Transverse colon (tissue), 4 donors: ENCODE results near the gene RAB11FIP5. TPM values are rescaled to one million over a fixed set of nuclear protein-coding genes. Genes with fewer than 3 reads are reported as not detected.

Experiments
- DNase-seq: peaks from one replicate; pipeline ENCODE4 v3.0.0-alpha.2; 2019
- H3K27ac ChIP-seq, 4 donors: fragments of 200-600 bp; sonication (generic); 2 replicates each; pipeline ENCODE4 v1.5.1; 2016 to 2018; ENCODE audit warnings: inconsistent platforms in 4 of 4
- H3K27me3 ChIP-seq: fragments of 200-600 bp; sonication (generic); 2 replicates; pipeline ENCODE4 v1.5.1; 2017; ENCODE audit warnings: inconsistent platforms
- H3K36me3 ChIP-seq, 4 donors: fragments of 200-600 bp; sonication (generic); 2 replicates each; pipeline ENCODE4 v1.5.1; 2017 to 2019; ENCODE audit warnings: inconsistent platforms in 4 of 4
- H3K4me1 ChIP-seq, 4 donors: fragments of 200-600 bp; sonication (generic); 2 replicates each; pipeline ENCODE4 v1.5.1; 2017 to 2020; ENCODE audit warnings: inconsistent platforms in 4 of 4
- H3K4me3 ChIP-seq, 4 donors: fragments of 200-600 bp; sonication (generic); 1 replicate in 1 of 4; 2 replicates in 3 of 4; pipeline versions ENCODE4 v1.5.1 to v1.6.1; 2017 to 2019; ENCODE audit warnings: inconsistent platforms in 4 of 4
- H3K9me3 ChIP-seq, 2 donors: fragments of 200-600 bp; sonication (generic); 2 replicates each; pipeline ENCODE4 v1.5.1; 2017 to 2019; ENCODE audit warnings: inconsistent platforms in 2 of 2
- EP300 ChIP-seq: sonication (generic); formaldehyde crosslinking; IDR thresholded peaks from one replicate; pipeline ENCODE4 v1.6.1; 2017; ENCODE audit warnings: antibody characterized with exemption, low read depth
- POLR2A ChIP-seq: fragments of 450-650 bp; IDR thresholded peaks from one replicate; pipeline ENCODE4 v1.6.1; 2016; ENCODE audit warnings: antibody characterized with exemption, mild to moderate bottlenecking, moderate library complexity
- POLR2AphosphoS5 ChIP-seq, 3 donors: sonication (generic); formaldehyde crosslinking; IDR thresholded peaks; one replicate each; pipeline ENCODE4 v1.6.1; 2016; ENCODE audit warnings: antibody characterized with exemption in 3 of 3
- WGBS, 2 donors: methylation state at CpG; one replicate each; pipeline ENCODE4 v1.1.5; 2018; ENCODE audit warnings: low coverage in 1 of 2; 5-methylcytosine and 5-hydroxymethylcytosine counted together
- in situ Hi-C, 4 donors: fragments of 200-750 bp; cut with MboI; loops; one replicate each; pipeline versions ENCODE4 v1.15.0 to v1.15.1; 2017; ENCODE audit warnings: low sequenced_read_pairs in 3 of 4, low pct_ligation_motif_present in 1 of 4, low pct_unique_long_range_greater_than_20kb in 1 of 4
- intact Hi-C: fragments of 100-400 bp; cut with DNase I; formaldehyde crosslinking; loops from one replicate; pipeline ENCODE4 v1.15.1; 2023; ENCODE audit warnings: low total_unique reads
- total RNA-seq, 4 donors: library from RNA; depleted of rRNA; stranded (reverse); fragments of >200 nt; gene quantifications; one replicate each; pipeline ENCODE4 v1.1.0, GENCODE V29; 2016
- TF ChIP-seq, protein P1 (sequence below), 5 experiments: fragments of 200-600 bp in 3 of 5; fragments of 450-650 bp in 2 of 5; sonication (generic) in 3 of 5; IDR thresholded peaks; 1 replicate in 2 of 5; 2 replicates in 3 of 5; pipeline ENCODE4 v1.5.1; 2016 to 2017; ENCODE audit warnings: antibody characterized with exemption in 5 of 5, inconsistent platforms in 3 of 5, mild to moderate bottlenecking in 2 of 5, moderate library complexity in 1 of 5

RAB11FIP5 gene
- total RNA-seq, 4 donors from 2014 or later, result 22.7 to 31.0 (median 26.9) TPM

DNA sequence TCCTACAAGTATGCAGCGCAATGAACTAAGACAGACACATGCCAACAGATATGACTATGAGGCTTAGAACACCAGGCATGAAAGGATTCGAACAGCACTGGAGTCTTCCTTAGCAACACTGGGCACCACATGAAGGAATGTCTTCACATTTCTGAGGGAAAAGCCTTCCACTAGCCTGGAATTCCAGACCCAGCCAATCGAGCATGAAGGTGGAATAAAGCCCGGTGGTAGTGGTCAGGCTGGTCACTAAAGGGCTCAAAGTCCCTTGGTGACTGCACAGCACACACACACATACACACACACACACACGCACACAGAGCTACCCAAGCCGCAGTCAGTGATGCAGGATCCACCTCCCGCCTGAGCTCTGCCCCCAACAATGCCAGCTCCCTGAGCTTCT is 21.6 kb downstream of the RAB11FIP5 start:
- intact Hi-C loops, result no loop called here
- TF ChIP-seq POLR2AphosphoS5 (IDR thresholded peaks at IDR 0.05) (no peak), EP300 (no peak), POLR2A (no peak)
- TF ChIP-seq, protein P1, sequence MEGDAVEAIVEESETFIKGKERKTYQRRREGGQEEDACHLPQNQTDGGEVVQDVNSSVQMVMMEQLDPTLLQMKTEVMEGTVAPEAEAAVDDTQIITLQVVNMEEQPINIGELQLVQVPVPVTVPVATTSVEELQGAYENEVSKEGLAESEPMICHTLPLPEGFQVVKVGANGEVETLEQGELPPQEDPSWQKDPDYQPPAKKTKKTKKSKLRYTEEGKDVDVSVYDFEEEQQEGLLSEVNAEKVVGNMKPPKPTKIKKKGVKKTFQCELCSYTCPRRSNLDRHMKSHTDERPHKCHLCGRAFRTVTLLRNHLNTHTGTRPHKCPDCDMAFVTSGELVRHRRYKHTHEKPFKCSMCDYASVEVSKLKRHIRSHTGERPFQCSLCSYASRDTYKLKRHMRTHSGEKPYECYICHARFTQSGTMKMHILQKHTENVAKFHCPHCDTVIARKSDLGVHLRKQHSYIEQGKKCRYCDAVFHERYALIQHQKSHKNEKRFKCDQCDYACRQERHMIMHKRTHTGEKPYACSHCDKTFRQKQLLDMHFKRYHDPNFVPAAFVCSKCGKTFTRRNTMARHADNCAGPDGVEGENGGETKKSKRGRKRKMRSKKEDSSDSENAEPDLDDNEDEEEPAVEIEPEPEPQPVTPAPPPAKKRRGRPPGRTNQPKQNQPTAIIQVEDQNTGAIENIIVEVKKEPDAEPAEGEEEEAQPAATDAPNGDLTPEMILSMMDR (IDR thresholded peaks at IDR 0.05), result no peak
- Histone ChIP-seq H3K9me3 (no peaks in the 10 kb centered on the region), H3K27ac (no peak overlapping the region), H3K36me3 (peaks cover 0 to 4% (median 0%) of the 10 kb centered on the region in 4 donors), H3K27me3 (no peaks in the 10 kb centered on the region), H3K4me1 (peaks cover 0 to 4% (median 0%) of the 10 kb centered on the region in 4 donors), H3K4me3 (no peak overlapping the region)
- 72 to 81% methylated on average over 4 to 7 of the region's 7 CpGs for WGBS, 2 donors
- in situ Hi-C loops, result loop anchor here in 1 of 4 donors (5.0 kb wide), 1 partner anchor 71 kb away; no protein-coding TSS in a partner anchor
- no peak for DNase-seq

DNA sequence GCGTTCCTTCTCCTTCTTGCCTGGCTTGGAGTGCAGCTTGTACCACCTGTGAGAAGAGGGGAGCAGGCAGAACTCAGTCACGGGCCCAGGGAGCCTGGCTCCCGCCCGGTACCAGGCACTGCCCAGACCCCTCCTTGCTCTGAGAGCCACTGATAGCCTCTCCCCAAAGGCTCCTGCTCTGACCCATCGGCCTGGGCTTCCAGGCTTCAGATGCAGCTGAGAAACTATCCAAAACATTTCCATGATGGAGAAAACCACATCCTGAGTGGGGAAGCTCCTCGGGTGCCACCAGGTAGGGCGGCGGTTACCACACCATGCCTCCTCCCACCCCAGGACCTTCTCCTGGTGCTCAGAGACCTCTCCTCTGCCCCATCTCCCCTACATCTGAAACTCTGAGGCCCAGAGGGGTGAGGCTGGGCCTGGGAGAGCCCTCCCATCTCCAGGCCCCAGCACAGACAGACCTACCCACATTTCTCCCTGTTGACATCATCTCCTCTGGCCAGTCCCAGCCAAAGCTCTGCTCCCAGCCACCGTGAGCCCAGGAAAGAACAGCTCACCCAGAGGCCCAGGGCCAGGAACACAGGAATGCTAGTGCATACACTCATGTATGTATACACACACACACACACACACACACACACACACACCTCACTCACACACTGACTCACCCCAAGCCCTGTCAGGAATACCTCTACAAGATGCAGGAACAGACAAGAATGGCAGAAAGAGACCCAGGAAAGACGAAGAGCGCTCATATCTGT is 23.3 kb downstream of the RAB11FIP5 start:
- no peak for DNase-seq
- peak overlapping the region in 3 of 4 donors; percentile 44 to 63 (median 60) for H3K27ac ChIP-seq
- in situ Hi-C loops (loop anchor here in 3 of 4 donors (5.0 kb wide), 2 partner anchors 68 to 73 kb away; no protein-coding TSS in a partner anchor), intact Hi-C loops (no loop called here)
- H3K9me3 ChIP-seq, result no peaks in the 10 kb centered on the region
- peaks cover 0 to 4% (median 0%) of the 10 kb centered on the region in 4 donors for H3K36me3 ChIP-seq
- H3K4me1 ChIP-seq, result peaks cover 0 to 4% (median 4%) of the 10 kb centered on the region in 4 donors
- no peaks in the 10 kb centered on the region for H3K27me3 ChIP-seq
- H3K4me3 ChIP-seq, result no peak overlapping the region
- 80 to 84% methylated on average over 3 to 11 of the region's 11 CpGs for WGBS, 2 donors
- TF ChIP-seq, protein P1 (IDR thresholded peaks at IDR 0.05), result no peak
- TF ChIP-seq EP300 (no peak), POLR2A (no peak), POLR2AphosphoS5 (IDR thresholded peaks at IDR 0.05) (no peak)

DNA sequence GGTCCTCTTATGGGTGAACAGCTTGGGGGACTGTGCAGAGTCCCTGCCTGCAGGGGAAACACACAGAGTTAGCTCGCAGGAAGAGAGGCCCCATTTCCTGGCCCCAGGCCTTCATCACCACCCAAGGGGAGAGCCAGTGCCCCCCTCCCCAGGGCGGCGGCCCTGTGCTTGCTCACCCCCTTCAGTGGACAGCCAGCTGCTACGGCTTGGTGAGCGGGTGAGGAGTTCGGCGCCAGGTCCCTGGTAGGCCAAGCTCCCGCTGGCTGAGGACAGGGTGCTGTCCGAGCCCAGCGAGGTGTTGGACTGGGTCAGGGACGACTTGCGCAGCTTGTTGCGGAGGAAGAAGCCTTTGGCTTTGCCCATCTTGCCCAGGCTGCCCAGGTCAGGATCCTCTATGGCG is 24.0 kb downstream of the RAB11FIP5 start:
- Histone ChIP-seq H3K4me3 (no peak overlapping the region), H3K9me3 (no peaks in the 10 kb centered on the region), H3K27me3 (no peaks in the 10 kb centered on the region), H3K36me3 (peaks cover 0 to 4% (median 0%) of the 10 kb centered on the region in 4 donors), H3K27ac (peak overlapping the region in 1 of 4 donors; percentile 63), H3K4me1 (peaks cover 0 to 4% (median 4%) of the 10 kb centered on the region in 4 donors)
- in situ Hi-C loops, result loop anchor here in 2 of 4 donors (5.0 kb wide), 2 partner anchors 69 to 74 kb away; no protein-coding TSS in a partner anchor
- WGBS, 2 donors, result 95% methylated on average over 14 of the region's 14 CpGs; no CpG with 5 or more reads in 1 of the 2 donors
- TF ChIP-seq, protein P1 (IDR thresholded peaks at IDR 0.05), result no peak
- TF ChIP-seq POLR2A (no peak), EP300 (no peak), POLR2AphosphoS5 (IDR thresholded peaks at IDR 0.05) (no peak)
- intact Hi-C loops, result no loop called here
- DNase-seq, result no peak

DNA sequence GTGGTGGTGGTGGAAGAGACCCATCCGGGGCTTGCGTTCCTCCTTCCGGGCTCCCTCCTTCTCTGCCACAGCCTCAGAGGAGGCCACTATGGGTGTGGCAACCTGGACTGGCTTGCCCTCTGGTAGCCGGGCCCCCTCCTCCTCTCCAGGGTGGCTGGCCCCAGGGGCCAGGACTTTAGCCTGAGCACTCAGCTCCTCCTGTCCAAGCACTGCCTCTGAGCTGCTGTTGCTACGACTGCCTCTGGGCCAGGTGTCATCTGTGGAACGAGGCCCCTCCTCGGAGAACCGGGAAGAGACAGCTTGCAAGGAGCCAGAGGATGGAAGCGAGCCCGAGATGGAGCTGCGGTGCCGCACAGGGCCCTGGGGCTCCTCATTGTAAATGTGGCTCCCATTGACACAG is 24.5 kb downstream of the RAB11FIP5 start:
- TF ChIP-seq POLR2AphosphoS5 (IDR thresholded peaks at IDR 0.05) (no peak), POLR2A (no peak), EP300 (no peak)
- TF ChIP-seq, protein P1 (IDR thresholded peaks at IDR 0.05), result no peak
- Histone ChIP-seq H3K36me3 (peaks cover 0 to 4% (median 0%) of the 10 kb centered on the region in 4 donors), H3K4me1 (peaks cover 0 to 4% (median 4%) of the 10 kb centered on the region in 4 donors), H3K27ac (no peak overlapping the region), H3K9me3 (no peaks in the 10 kb centered on the region), H3K4me3 (no peak overlapping the region), H3K27me3 (no peaks in the 10 kb centered on the region)
- no peak for DNase-seq
- in situ Hi-C loops, result loop anchor here in 2 of 4 donors (5.0 kb wide), 2 partner anchors 69 to 74 kb away; no protein-coding TSS in a partner anchor
- intact Hi-C loops, result no loop called here
- WGBS, 2 donors, result 89% methylated on average over 12 of the region's 12 CpGs; no CpG with 5 or more reads in 1 of the 2 donors
